H9 (cell line): ENCODE results near the gene ADAMTS2. TPM values are rescaled to one million over a fixed set of nuclear protein-coding genes. Genes with fewer than 3 reads are reported as not detected.
A peak's percentile ranks its signal among the peaks of the same experiment; 100 is the strongest.

Source experiments
- DNase-seq: peaks from one replicate; pipeline ENCODE4 v3.0.0-alpha.2; 2017
- H2AFZ ChIP-seq: one replicate; pipeline ENCODE4 v1.6.1; 2013; ENCODE audit warnings: mild to moderate bottlenecking, low read length, control low read depth, moderate library complexity
- H2AK5ac ChIP-seq: 2 replicates; pipeline ENCODE4 v1.6.1; 2013; ENCODE audit warnings: low read length, control low read depth, mixed read lengths; ENCODE audit not compliant: insufficient read length
- H2BK120ac ChIP-seq: one replicate; pipeline ENCODE4 v1.6.1; 2013; ENCODE audit warnings: low read depth, mild to moderate bottlenecking, low read length, control low read depth, inconsistent platforms; ENCODE audit not compliant: poor library complexity, severe bottlenecking
- H2BK12ac ChIP-seq: 2 replicates; pipeline ENCODE4 v1.6.1; 2013; ENCODE audit warnings: low read length, control low read depth, mixed read lengths, low read depth; ENCODE audit not compliant: insufficient read length
- H2BK15ac ChIP-seq: 2 replicates; pipeline ENCODE4 v1.6.1; 2013; ENCODE audit warnings: low read depth, low read length, control low read depth
- H2BK20ac ChIP-seq: one replicate; pipeline ENCODE4 v1.6.1; 2013; ENCODE audit warnings: low read depth, mild to moderate bottlenecking, low read length, control low read depth, inconsistent platforms; ENCODE audit not compliant: poor library complexity, severe bottlenecking
- H2BK5ac ChIP-seq: 2 replicates; pipeline ENCODE4 v1.6.1; 2013; ENCODE audit warnings: low read length, control low read depth, mixed read lengths; ENCODE audit not compliant: insufficient read length
- H3K14ac ChIP-seq: 2 replicates; pipeline ENCODE4 v1.6.1; 2013; ENCODE audit warnings: low read length, control low read depth; ENCODE audit not compliant: insufficient read depth
- H3K18ac ChIP-seq: 2 replicates; pipeline ENCODE4 v1.6.1; 2013; ENCODE audit warnings: low read depth, mild to moderate bottlenecking, mixed read lengths, low read length, control low read depth; ENCODE audit not compliant: insufficient read length
- H3K23ac ChIP-seq: 2 replicates; pipeline ENCODE4 v1.6.1; 2013; ENCODE audit warnings: low read length, control low read depth, mixed read lengths, low read depth; ENCODE audit not compliant: insufficient read length
- H3K23me2 ChIP-seq: 2 replicates; pipeline ENCODE4 v1.6.1; 2013; ENCODE audit warnings: low read depth, mild to moderate bottlenecking, mixed read lengths, low read length, control low read depth; ENCODE audit not compliant: insufficient read length, poor library complexity, severe bottlenecking
- H3K27ac ChIP-seq: 2 replicates; pipeline ENCODE4 v1.5.1; 2013; ENCODE audit warnings: low read length, control low read depth, mixed read lengths, low read depth; ENCODE audit not compliant: insufficient read length
- H3K27me3 ChIP-seq: 2 replicates; pipeline ENCODE4 v1.6.1; 2013; ENCODE audit warnings: low read length, control low read depth, inconsistent platforms; ENCODE audit not compliant: insufficient read depth
- H3K4ac ChIP-seq: 2 replicates; pipeline ENCODE4 v1.6.1; 2013; ENCODE audit warnings: low read depth, mild to moderate bottlenecking, control low read depth, inconsistent platforms, low read length, moderate library complexity
- H3K4me1 ChIP-seq: 2 replicates; pipeline ENCODE4 v1.6.1; 2013; ENCODE audit warnings: low read length, control low read depth, inconsistent platforms; ENCODE audit not compliant: insufficient read depth
- H3K4me2 ChIP-seq: 2 replicates; pipeline ENCODE4 v1.6.1; 2013; ENCODE audit warnings: low read length, control low read depth, mixed read lengths; ENCODE audit not compliant: insufficient read length, insufficient read depth
- H3K56ac ChIP-seq: 2 replicates; pipeline ENCODE4 v1.6.1; 2013; ENCODE audit warnings: low read depth, mild to moderate bottlenecking, mixed read lengths, low read length, control low read depth; ENCODE audit not compliant: insufficient read length
- H3K79me1 ChIP-seq: 2 replicates; pipeline ENCODE4 v1.6.1; 2013; ENCODE audit warnings: low read depth, mild to moderate bottlenecking, moderate library complexity, low read length, control low read depth, inconsistent platforms; ENCODE audit not compliant: insufficient read depth, poor library complexity, severe bottlenecking
- H3K79me2 ChIP-seq: 2 replicates; pipeline ENCODE4 v1.6.1; 2013; ENCODE audit warnings: low read length, control low read depth, inconsistent platforms; ENCODE audit not compliant: insufficient read depth
- H3K9ac ChIP-seq: 2 replicates; pipeline ENCODE4 v1.6.1; 2013; ENCODE audit warnings: low read length, control low read depth, mixed read lengths; ENCODE audit not compliant: insufficient read length; ENCODE audit errors: extremely low read depth
- H3K9me3 ChIP-seq: one replicate; pipeline ENCODE4 v1.6.1; 2013; ENCODE audit warnings: low read depth, low read length, inconsistent platforms; ENCODE audit not compliant: control insufficient read depth
- H3T11ph ChIP-seq: one replicate; pipeline ENCODE4 v1.6.1; 2013; ENCODE audit warnings: mild to moderate bottlenecking, low read length, control low read depth, inconsistent platforms
- H4K20me1 ChIP-seq: one replicate; pipeline ENCODE4 v1.6.1; 2013; ENCODE audit not compliant: control insufficient read depth, insufficient read length, insufficient read depth
- H4K5ac ChIP-seq: 2 replicates; pipeline ENCODE4 v1.6.1; 2013; ENCODE audit warnings: low read depth, mild to moderate bottlenecking, mixed read lengths, low read length, control low read depth; ENCODE audit not compliant: insufficient read length
- H4K8ac ChIP-seq: replicated peaks from 2 replicates; pipeline ENCODE4 v1.6.1; 2013; ENCODE audit warnings: low read length, control low read depth, mixed read lengths, low read depth; ENCODE audit not compliant: insufficient read length
- H4K91ac ChIP-seq: 2 replicates; pipeline ENCODE4 v1.6.1; 2013; ENCODE audit warnings: low read depth, mild to moderate bottlenecking, moderate library complexity, mixed read lengths, low read length, control low read depth; ENCODE audit not compliant: insufficient read length
- H3K27ac Mint-ChIP-seq, 3 experiments: 2 replicates in 2 of 3; 3 replicates in 1 of 3; pipeline ENCODE4 v1.8.0; 2020 to 2021; ENCODE audit warnings: mixed read lengths in 3 of 3, mild to moderate bottlenecking in 1 of 3, moderate library complexity in 1 of 3
- H3K27me3 Mint-ChIP-seq: 2 replicates; pipeline ENCODE4 v1.8.0; 2021; ENCODE audit warnings: low read depth, mild to moderate bottlenecking, moderate library complexity, mixed read lengths
- H3K36me3 Mint-ChIP-seq, 3 experiments: 2 replicates in 2 of 3; 3 replicates in 1 of 3; pipeline ENCODE4 v1.8.0; 2020 to 2021; ENCODE audit warnings: low read depth in 3 of 3, mixed read lengths in 3 of 3; ENCODE audit not compliant: insufficient read depth in 1 of 3
- H3K4me1 Mint-ChIP-seq, 2 experiments: 2 replicates each; pipeline ENCODE4 v1.8.0; 2020; ENCODE audit warnings: mixed read lengths in 2 of 2
- H3K4me3 Mint-ChIP-seq, 2 experiments: 2 replicates in 1 of 2; 3 replicates in 1 of 2; pipeline ENCODE4 v1.8.0; 2020 to 2021; ENCODE audit warnings: mild to moderate bottlenecking in 2 of 2, mixed read lengths in 2 of 2, moderate library complexity in 1 of 2
- H3K9me3 Mint-ChIP-seq, 2 experiments: 2 replicates in 1 of 2; 3 replicates in 1 of 2; pipeline ENCODE4 v1.8.0; 2020; ENCODE audit warnings: mild to moderate bottlenecking in 2 of 2, mixed read lengths in 2 of 2, moderate library complexity in 1 of 2
- WGBS: extraction: QIAGEN DNeasy Blood & Tissue Kit; methylation state at CpG from one replicate; pipeline ENCODE4 v1.1.7; 2013; ENCODE audit warnings: missing lambda C conversion rate, low lambda C conversion rate, mixed read lengths; ENCODE audit not compliant: insufficient read length; ENCODE audit errors: extremely low coverage; 5-methylcytosine and 5-hydroxymethylcytosine counted together
- total RNA-seq: library from RNA; stranded (reverse); gene quantifications from 2 replicates; pipeline ENCODE4 v1.2.1, GENCODE V29; 2021
- TF ChIP-seq, protein P1 (sequence below): fragments of 200-600 bp; sonication (generic); conservative IDR thresholded peaks from 3 replicates; pipeline ENCODE4 v1.8.0; 2021; ENCODE audit warnings: antibody characterized with exemption, mild to moderate bottlenecking

The ADAMTS2 gene
- total RNA-seq, 1 experiment from 2014 or later = 5.4 TPM

DNA sequence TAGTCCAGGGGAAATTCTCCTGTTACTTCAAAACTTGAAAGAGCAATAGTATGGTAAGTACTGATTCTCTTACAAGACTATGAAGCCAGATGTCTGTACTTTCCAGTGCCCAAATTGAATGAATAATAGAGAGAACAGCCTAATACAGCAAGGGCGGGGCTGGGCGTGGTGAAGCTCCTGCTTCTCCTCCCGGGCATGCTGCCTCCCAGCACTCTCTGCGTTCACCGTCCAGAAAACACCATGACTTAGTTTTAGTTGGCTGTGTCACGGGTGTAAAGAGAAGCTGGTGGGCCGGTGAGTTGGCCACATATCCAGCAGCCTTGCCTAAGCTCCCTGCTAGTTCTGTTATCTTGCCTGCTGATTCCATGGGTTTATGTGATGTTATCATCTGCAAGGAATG is 40.7 kb upstream of the ADAMTS2 start:
- peaks cover 4% of the 10 kb centered on the region for H3K9me3 ChIP-seq
- H4K5ac ChIP-seq = no peak overlapping the region
- H3K14ac ChIP-seq = no peak overlapping the region
- H2BK20ac ChIP-seq = no peak overlapping the region
- H3K4me1 Mint-ChIP-seq = peaks cover 0 to 6% of the 10 kb centered on the region in 2 experiments; a peak in 2 of 4 replicates
- H3K27ac Mint-ChIP-seq = no peak overlapping the region
- H4K91ac ChIP-seq = no peak overlapping the region
- H3K79me2 ChIP-seq = no peaks in the 10 kb centered on the region
- no peaks in the 10 kb centered on the region for H4K20me1 ChIP-seq
- peaks cover 8% of the 10 kb centered on the region for H3K27me3 Mint-ChIP-seq
- no peaks in the 10 kb centered on the region for H3K4me1 ChIP-seq
- H3K27me3 ChIP-seq = no peaks in the 10 kb centered on the region
- H3K56ac ChIP-seq = no peak overlapping the region
- H3K23ac ChIP-seq = no peak overlapping the region
- H3K23me2 ChIP-seq = no peaks in the 10 kb centered on the region
- TF ChIP-seq, protein P1, sequence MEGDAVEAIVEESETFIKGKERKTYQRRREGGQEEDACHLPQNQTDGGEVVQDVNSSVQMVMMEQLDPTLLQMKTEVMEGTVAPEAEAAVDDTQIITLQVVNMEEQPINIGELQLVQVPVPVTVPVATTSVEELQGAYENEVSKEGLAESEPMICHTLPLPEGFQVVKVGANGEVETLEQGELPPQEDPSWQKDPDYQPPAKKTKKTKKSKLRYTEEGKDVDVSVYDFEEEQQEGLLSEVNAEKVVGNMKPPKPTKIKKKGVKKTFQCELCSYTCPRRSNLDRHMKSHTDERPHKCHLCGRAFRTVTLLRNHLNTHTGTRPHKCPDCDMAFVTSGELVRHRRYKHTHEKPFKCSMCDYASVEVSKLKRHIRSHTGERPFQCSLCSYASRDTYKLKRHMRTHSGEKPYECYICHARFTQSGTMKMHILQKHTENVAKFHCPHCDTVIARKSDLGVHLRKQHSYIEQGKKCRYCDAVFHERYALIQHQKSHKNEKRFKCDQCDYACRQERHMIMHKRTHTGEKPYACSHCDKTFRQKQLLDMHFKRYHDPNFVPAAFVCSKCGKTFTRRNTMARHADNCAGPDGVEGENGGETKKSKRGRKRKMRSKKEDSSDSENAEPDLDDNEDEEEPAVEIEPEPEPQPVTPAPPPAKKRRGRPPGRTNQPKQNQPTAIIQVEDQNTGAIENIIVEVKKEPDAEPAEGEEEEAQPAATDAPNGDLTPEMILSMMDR = no peak
- H3K79me1 ChIP-seq = no peaks in the 10 kb centered on the region
- peaks cover 30 to 37% of the 10 kb centered on the region in 2 experiments for H3K9me3 Mint-ChIP-seq
- peak; percentile 15 for DNase-seq
- peaks cover 0 to 6% (median 0%) of the 10 kb centered on the region in 3 experiments; a peak in 4 of 7 replicates for H3K36me3 Mint-ChIP-seq
- no peak overlapping the region for H3K4me3 Mint-ChIP-seq
- no peak overlapping the region for H4K8ac ChIP-seq
- no peak overlapping the region for H3K4ac ChIP-seq
- H2AFZ ChIP-seq = no peak overlapping the region
- no CpG with 5 or more reads among the region's 7 CpGs for WGBS
- H2BK12ac ChIP-seq = no peak overlapping the region
- H2BK5ac ChIP-seq = no peak overlapping the region
- H3K27ac ChIP-seq = no peak overlapping the region
- no peak overlapping the region for H2AK5ac ChIP-seq
- H3K18ac ChIP-seq = no peak overlapping the region
- no peak overlapping the region for H3K9ac ChIP-seq
- no peak overlapping the region for H2BK120ac ChIP-seq
- no peak overlapping the region for H2BK15ac ChIP-seq
- no peak overlapping the region for H3T11ph ChIP-seq
- H3K4me2 ChIP-seq = no peak overlapping the region
